Astrocyte of the spinal cord (primary cell): ENCODE results near the gene RERG.
"Not testable (repeated sequence)": the region's sequence is repeated elsewhere in the genome, so short reads cannot be mapped to it uniquely, and the experiment has no call there.

ENCODE experiments used
- DNase-seq: peaks from one replicate; pipeline ENCODE4 v3.0.0; 2011; ENCODE audit warnings: low read depth, low spot score
- H3K4me3 ChIP-seq: 2 replicates; pipeline ENCODE4 v1.5.1; 2011; ENCODE audit warnings: low read depth, mild to moderate bottlenecking, low read length, moderate library complexity
- in situ Hi-C: cut with HindIII; loops from 2 replicates; pipeline ENCODE4 v1.10.0; 2017; ENCODE audit warnings: low sequenced_read_pairs
- TF ChIP-seq, protein P1 (sequence below): IDR thresholded peaks from 2 replicates; pipeline ENCODE4 v1.5.1; 2012; ENCODE audit warnings: low read depth, mild to moderate bottlenecking, low read length, inconsistent platforms

Gene RERG

DNA sequence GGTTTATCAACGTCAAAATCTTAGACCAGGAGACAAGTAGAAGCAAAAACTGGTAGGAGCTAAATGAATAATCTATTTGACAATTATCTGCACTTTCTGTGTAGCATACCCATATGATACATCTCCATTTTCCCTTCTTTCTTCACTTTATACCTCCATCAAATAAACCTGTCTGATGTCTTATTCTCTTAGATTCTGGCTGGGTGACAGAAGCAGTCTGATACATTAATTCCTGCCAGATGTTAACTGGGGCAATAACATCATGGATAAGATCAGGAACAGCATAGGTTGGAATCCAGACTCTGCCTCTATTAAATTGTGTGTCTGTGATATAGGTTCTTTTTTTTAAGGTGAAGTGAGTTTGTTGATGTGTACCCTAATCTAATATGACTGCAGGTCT is 11.7 kb upstream of the RERG start:
- DNase-seq: no peak
- TF ChIP-seq, protein P1, sequence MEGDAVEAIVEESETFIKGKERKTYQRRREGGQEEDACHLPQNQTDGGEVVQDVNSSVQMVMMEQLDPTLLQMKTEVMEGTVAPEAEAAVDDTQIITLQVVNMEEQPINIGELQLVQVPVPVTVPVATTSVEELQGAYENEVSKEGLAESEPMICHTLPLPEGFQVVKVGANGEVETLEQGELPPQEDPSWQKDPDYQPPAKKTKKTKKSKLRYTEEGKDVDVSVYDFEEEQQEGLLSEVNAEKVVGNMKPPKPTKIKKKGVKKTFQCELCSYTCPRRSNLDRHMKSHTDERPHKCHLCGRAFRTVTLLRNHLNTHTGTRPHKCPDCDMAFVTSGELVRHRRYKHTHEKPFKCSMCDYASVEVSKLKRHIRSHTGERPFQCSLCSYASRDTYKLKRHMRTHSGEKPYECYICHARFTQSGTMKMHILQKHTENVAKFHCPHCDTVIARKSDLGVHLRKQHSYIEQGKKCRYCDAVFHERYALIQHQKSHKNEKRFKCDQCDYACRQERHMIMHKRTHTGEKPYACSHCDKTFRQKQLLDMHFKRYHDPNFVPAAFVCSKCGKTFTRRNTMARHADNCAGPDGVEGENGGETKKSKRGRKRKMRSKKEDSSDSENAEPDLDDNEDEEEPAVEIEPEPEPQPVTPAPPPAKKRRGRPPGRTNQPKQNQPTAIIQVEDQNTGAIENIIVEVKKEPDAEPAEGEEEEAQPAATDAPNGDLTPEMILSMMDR: no peak
- H3K4me3 ChIP-seq: no peak overlapping the region
- in situ Hi-C loops: no loop called here

- in situ Hi-C loops: no loop called here
- H3K4me3 ChIP-seq: no peak overlapping the region
- no peak for DNase-seq
- TF ChIP-seq, protein P1: no peak
Measured at GRCh38 chr12:15231493-15231892, 10.3 kb upstream of the RERG start.

- no peak overlapping the region for H3K4me3 ChIP-seq
- DNase-seq: no peak
- in situ Hi-C loops: no loop called here
- TF ChIP-seq, protein P1: no peak
Measured at GRCh38 chr12:15230751-15231150, 9.5 kb upstream of the RERG start.

DNA sequence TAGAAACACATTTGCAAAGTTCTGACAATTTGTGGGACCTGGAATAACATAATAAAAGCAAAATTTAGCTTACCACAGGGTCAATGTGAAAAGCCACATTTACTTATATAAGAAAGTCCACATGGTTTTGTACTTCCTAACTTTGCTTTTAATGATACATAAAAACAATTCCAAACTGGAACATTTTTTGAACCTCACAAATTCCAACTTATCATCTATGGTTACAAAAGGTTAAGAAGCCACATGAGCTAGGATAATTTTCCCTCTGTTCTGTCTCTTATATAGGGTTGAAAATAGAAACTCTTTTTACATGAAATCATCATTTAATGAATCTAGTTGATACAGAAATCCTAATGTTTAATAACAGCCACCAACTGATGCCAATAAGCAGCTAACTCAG is 8.9 kb upstream of the RERG start:
- TF ChIP-seq, protein P1: no peak
- H3K4me3 ChIP-seq: no peak overlapping the region
- DNase-seq: no peak
- in situ Hi-C loops: no loop called here

- no peak overlapping the region for H3K4me3 ChIP-seq
- peak; percentile 65 for DNase-seq
- in situ Hi-C loops: no loop called here
- TF ChIP-seq, protein P1: peak; percentile 85
Measured at GRCh38 chr12:15227004-15227679, 5.9 kb upstream of the RERG start.

DNA sequence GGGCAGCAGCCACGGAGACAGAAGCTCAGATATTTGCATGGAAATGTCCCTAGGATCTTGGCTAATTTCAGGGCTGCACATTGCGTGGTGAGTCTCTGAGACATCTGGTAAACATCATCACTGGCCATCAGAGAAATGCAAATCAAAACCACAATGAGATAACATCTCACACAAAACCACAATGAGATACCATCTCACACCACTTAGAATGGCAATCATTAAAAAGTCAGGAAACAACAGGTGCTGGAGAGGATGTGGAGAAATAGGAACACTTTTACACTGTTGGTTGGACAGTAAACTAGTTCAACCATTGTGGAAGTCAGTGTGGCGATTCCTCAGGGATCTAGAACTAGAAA is 4.6 kb upstream of the RERG start:
- in situ Hi-C loops, DNase-seq, H3K4me3 ChIP-seq: not testable (repeated sequence)

GRCh38 chr12:15225136-15225862 is 4.1 kb upstream of the RERG start:
- DNase-seq: no peak

More at GRCh38 chr12:15225136-15225862, 4.1 kb upstream of the RERG start:
- no peak overlapping the region for H3K4me3 ChIP-seq
- in situ Hi-C loops: no loop called here
- TF ChIP-seq, protein P1: no peak
